A549 (cell line): ENCODE measurements around the gene UBE2C. TPM values are rescaled to one million over a fixed set of nuclear protein-coding genes. Genes with fewer than 3 reads are reported as not detected.
"Not testable (repeated sequence)": the region's sequence is repeated elsewhere in the genome, so short reads cannot be mapped to it uniquely, and the experiment has no call there.

Source experiments
- ATAC-seq, 2 experiments: fragments of 200-7000 bp in 1 of 2; fragments of >200 bp in 1 of 2; cut with Nextera tagmentation in 1 of 2; cut with Tn5 transposase in 1 of 2; 3 replicates each; pipeline versions ENCODE4 v1.8.0 to v1.9.1; 2018 to 2020; ENCODE audit warnings: mild to moderate bottlenecking in 1 of 2, moderate library complexity in 1 of 2
- CTCF ChIA-PET: fragments of 300-600 bp; sonication (Branson Sonifier 250); formaldehyde crosslinking; extraction: SDS; loops from one replicate; lab custom pipeline; 2021; ENCODE audit warnings: antibody characterized with exemption, inconsistent platforms; lab: Yijun Ruan, JAX
- POLR2A ChIA-PET: fragments of 350-600 bp; formaldehyde crosslinking; extraction: SDS; loops from one replicate; lab custom pipeline; 2021; ENCODE audit warnings: antibody characterized with exemption, inconsistent platforms; lab: Yijun Ruan, JAX
- DNase-seq, 2 experiments: peaks; one replicate each; pipeline versions ENCODE4 v3.0.0 to v3.0.0-alpha.2; 2011 to 2016; ENCODE audit warnings: low read depth in 1 of 2, low spot score in 1 of 2
- FAIRE-seq: peaks from 2 replicates; lab custom pipeline; 2011; peaks lifted over from hg19 to GRCh38; lab: Jason Lieb, UNC
- H3K27ac ChIP-seq, 2 experiments: fragments of >200 bp; sonication (Bioruptor Twin); formaldehyde crosslinking; 3 replicates each; pipeline ENCODE4 v1.5.1; 2016 to 2017
- H3K4me1 ChIP-seq: fragments of >200 bp; sonication (Bioruptor Twin); formaldehyde crosslinking; 3 replicates; pipeline ENCODE4 v1.6.1; 2016
- H3K4me2 ChIP-seq: fragments of >200 bp; sonication (Bioruptor Twin); formaldehyde crosslinking; 3 replicates; pipeline ENCODE4 v1.6.1; 2016
- H3K4me3 ChIP-seq: fragments of >200 bp; sonication (Bioruptor Twin); formaldehyde crosslinking; 3 replicates; pipeline ENCODE4 v1.5.1; 2016
- H3K9me3 ChIP-seq: fragments of >200 bp; sonication (Bioruptor Twin); formaldehyde crosslinking; 3 replicates; pipeline ENCODE4 v1.6.1; 2016
- BCL3 ChIP-seq: fragments of >200 bp; sonication (Bioruptor Twin); formaldehyde crosslinking; IDR thresholded peaks from 3 replicates; pipeline ENCODE4 v1.6.1; 2016
- CBX8 ChIP-seq: fragments of 200-600 bp; sonication (generic); IDR thresholded peaks from 2 replicates; pipeline ENCODE4 v1.6.1; 2016
- CEBPB ChIP-seq, 2 experiments: fragments of >200 bp in 1 of 2; sonication (Bioruptor Twin) in 1 of 2; formaldehyde crosslinking in 1 of 2; IDR thresholded peaks; 2 replicates each; pipeline ENCODE4 v1.6.1; 2012 to 2016
- CHD2 ChIP-seq: fragments of 150-350 bp; IDR thresholded peaks from 2 replicates; pipeline ENCODE4 v1.6.1; 2014; ENCODE audit warnings: low read length; ENCODE audit not compliant: partially characterized antibody
- CHD4 ChIP-seq: fragments of 200-600 bp; sonication (generic); IDR thresholded peaks from 2 replicates; pipeline ENCODE4 v1.6.1; 2016; ENCODE audit warnings: antibody characterized with exemption, mild to moderate bottlenecking, borderline replicate concordance
- E2F6 ChIP-seq: IDR thresholded peaks from 2 replicates; pipeline ENCODE4 v1.6.1; 2012; ENCODE audit warnings: low read depth, borderline replicate concordance
- EHMT2 ChIP-seq: fragments of 200-600 bp; sonication (generic); IDR thresholded peaks from 2 replicates; pipeline ENCODE4 v1.6.1; 2016; ENCODE audit warnings: antibody characterized with exemption, low read depth, mild to moderate bottlenecking, moderate library complexity
- FOSB ChIP-seq: fragments of 250-450 bp; sonication (Bioruptor Pico); IDR thresholded peaks from 2 replicates; pipeline ENCODE4 v1.5.0; 2020; ENCODE audit warnings: mild to moderate bottlenecking, moderate library complexity
- FOXS1 ChIP-seq: fragments of 250-450 bp; sonication (Bioruptor Pico); IDR thresholded peaks from 2 replicates; pipeline ENCODE4 v1.5.0; 2020; ENCODE audit warnings: mild to moderate bottlenecking, moderate library complexity
- HEYL ChIP-seq: fragments of 250-450 bp; sonication (Bioruptor Pico); IDR thresholded peaks from 2 replicates; pipeline ENCODE4 v1.8.0; 2021; ENCODE audit warnings: mild to moderate bottlenecking, moderate library complexity
- HOXA7 ChIP-seq: fragments of 250-450 bp; sonication (Bioruptor Pico); IDR thresholded peaks from 2 replicates; pipeline ENCODE4 v1.5.0; 2020; ENCODE audit warnings: mild to moderate bottlenecking, moderate library complexity
- HOXB13 ChIP-seq: fragments of 250-450 bp; sonication (Bioruptor Pico); IDR thresholded peaks from 2 replicates; pipeline ENCODE4 v1.5.0; 2020; ENCODE audit warnings: low read depth, mild to moderate bottlenecking, moderate library complexity
- JUNB ChIP-seq: fragments of >200 bp; sonication (Bioruptor Twin); formaldehyde crosslinking; IDR thresholded peaks from 2 replicates; pipeline ENCODE4 v1.6.1; 2016
- KDM1A ChIP-seq: fragments of 200-600 bp; sonication (generic); IDR thresholded peaks from 2 replicates; pipeline ENCODE4 v1.6.1; 2016; ENCODE audit warnings: low read depth, mild to moderate bottlenecking
- KDM5A ChIP-seq: fragments of 200-600 bp; sonication (generic); IDR thresholded peaks from 2 replicates; pipeline ENCODE4 v1.6.1; 2016; ENCODE audit warnings: antibody characterized with exemption, mild to moderate bottlenecking
- MAFK ChIP-seq: fragments of 450-650 bp; IDR thresholded peaks from 2 replicates; pipeline ENCODE4 v1.6.1; 2014; ENCODE audit not compliant: partially characterized antibody
- MAZ ChIP-seq: fragments of 150-350 bp; IDR thresholded peaks from 2 replicates; pipeline ENCODE4 v1.6.1; 2014; ENCODE audit warnings: antibody characterized with exemption, low read depth, low read length, borderline replicate concordance
- MYC ChIP-seq: IDR thresholded peaks from 2 replicates; pipeline ENCODE4 v1.6.1; 2012; ENCODE audit warnings: mild to moderate bottlenecking, inconsistent platforms, low read length, improper control_type of control experiment, borderline replicate concordance
- PHF8 ChIP-seq: fragments of 200-600 bp; sonication (generic); IDR thresholded peaks from 2 replicates; pipeline ENCODE4 v1.6.1; 2016; ENCODE audit warnings: low read depth, mild to moderate bottlenecking, antibody characterized with exemption, moderate library complexity, borderline replicate concordance
- RAD21 ChIP-seq, 2 experiments: fragments of >200 bp in 1 of 2; sonication (Bioruptor Twin) in 1 of 2; formaldehyde crosslinking in 1 of 2; IDR thresholded peaks in 1 of 2; conservative IDR thresholded peaks in 1 of 2; 2 replicates in 1 of 2; 3 replicates in 1 of 2; pipeline ENCODE4 v1.6.1; 2012 to 2018; ENCODE audit warnings: inconsistent platforms in 1 of 2
- RARB ChIP-seq: fragments of 250-450 bp; sonication (Bioruptor Pico); IDR thresholded peaks from 2 replicates; pipeline ENCODE4 v1.8.0; 2021; ENCODE audit warnings: mild to moderate bottlenecking, moderate library complexity
- RCOR1 ChIP-seq: fragments of 150-350 bp; IDR thresholded peaks from 2 replicates; pipeline ENCODE4 v1.6.1; 2014; ENCODE audit warnings: antibody characterized with exemption, low read length, low read depth
- SREBF2 ChIP-seq: fragments of 450-650 bp; IDR thresholded peaks from 2 replicates; pipeline ENCODE4 v1.6.1; 2014; ENCODE audit warnings: mild to moderate bottlenecking, moderate library complexity
- TP53 ChIP-seq: fragments of 250-450 bp; sonication (Bioruptor Pico); IDR thresholded peaks from 2 replicates; pipeline ENCODE4 v1.5.0; 2021; ENCODE audit warnings: mild to moderate bottlenecking, moderate library complexity
- ZFP36 ChIP-seq: fragments of 450-650 bp; IDR thresholded peaks from 2 replicates; pipeline ENCODE4 v1.6.1; 2014; ENCODE audit warnings: borderline replicate concordance; ENCODE audit not compliant: partially characterized antibody
- ZNF302 ChIP-seq: fragments of 250-450 bp; sonication (Bioruptor Pico); IDR thresholded peaks from 2 replicates; pipeline ENCODE4 v1.9.0; 2021; ENCODE audit warnings: inconsistent platforms, mild to moderate bottlenecking, moderate library complexity
- ZSCAN20 ChIP-seq: fragments of 250-450 bp; sonication (Bioruptor Pico); IDR thresholded peaks from 2 replicates; pipeline ENCODE4 v1.8.0; 2022; ENCODE audit warnings: mild to moderate bottlenecking, moderate library complexity
- WGBS: methylation state at CpG from one replicate; pipeline ENCODE4 v1.1.6; 2017; ENCODE audit errors: missing lambda C conversion rate; 5-methylcytosine and 5-hydroxymethylcytosine counted together
- polyA plus RNA-seq, 4 experiments: library from polyadenylated mRNA; depleted of rRNA in 3 of 4; stranded (reverse); fragments of >200 nt; fragmentation: RNase III in 1 of 4; extraction: RNeasy Plus Mini Kit Qiagen cat#74134 plus additional on column Dnase treatment in 1 of 4; gene quantifications; 2 replicates in 3 of 4; 3 replicates in 1 of 4; pipeline ENCODE4 v1.2.3, GENCODE V29; 2011 to 2017
- TF ChIP-seq, protein P1 (sequence below): fragments of 250-450 bp; sonication (Bioruptor Pico); IDR thresholded peaks from 2 replicates; pipeline ENCODE4 v1.5.0; 2020; ENCODE audit warnings: low read depth, mild to moderate bottlenecking, moderate library complexity
- TF ChIP-seq, protein P2 (sequence below): IDR thresholded peaks from 2 replicates; pipeline ENCODE4 v1.6.1; 2012

Gene UBE2C
- polyA plus RNA-seq, 2 of the 4 experiments (the other 2 are of a cell fraction), result 123 to 189 TPM

GRCh38 chr20:45828589-45828988, 16.1 kb downstream of the UBE2C start:
- H3K27ac ChIP-seq, result no peak overlapping the region
- no peak overlapping the region for H3K4me3 ChIP-seq
- no peak overlapping the region for H3K4me2 ChIP-seq
- ChIA-PET POLR2A (interaction anchor here (0.6 kb wide), 1 partner anchor 200 kb away, joined by 3 read pairs; no protein-coding TSS in a partner anchor), CTCF (interaction anchor here (0.9 to 1.3 kb wide), 2 partner anchors 10 to 57 kb away, joined by 3 read pairs; no protein-coding TSS in a partner anchor)
- peaks cover 15% of the 10 kb centered on the region for H3K4me1 ChIP-seq
- no peak for FAIRE-seq
- no peak for TF ChIP-seq CBX8
- no peak for TF ChIP-seq E2F6
- TF ChIP-seq RCOR1, result no peak
- TF ChIP-seq TP53 (CRISPR knock-in tag), result no peak
- no peak for TF ChIP-seq EHMT2
- TF ChIP-seq, protein P1, sequence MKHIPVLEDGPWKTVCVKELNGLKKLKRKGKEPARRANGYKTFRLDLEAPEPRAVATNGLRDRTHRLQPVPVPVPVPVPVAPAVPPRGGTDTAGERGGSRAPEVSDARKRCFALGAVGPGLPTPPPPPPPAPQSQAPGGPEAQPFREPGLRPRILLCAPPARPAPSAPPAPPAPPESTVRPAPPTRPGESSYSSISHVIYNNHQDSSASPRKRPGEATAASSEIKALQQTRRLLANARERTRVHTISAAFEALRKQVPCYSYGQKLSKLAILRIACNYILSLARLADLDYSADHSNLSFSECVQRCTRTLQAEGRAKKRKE (CRISPR knock-in tag), result no peak
- no peak for TF ChIP-seq RAD21 (conservative IDR thresholded peaks at IDR 0.05 in 1 of 2, IDR thresholded peaks at IDR 0.05 in 1 of 2)
- no peak for TF ChIP-seq HEYL (CRISPR knock-in tag)
- no peak for TF ChIP-seq MAFK
- no peak for TF ChIP-seq FOXS1 (CRISPR knock-in tag)
- no peak for TF ChIP-seq KDM1A
- TF ChIP-seq ZSCAN20 (CRISPR knock-in tag), result no peak
- no peak for TF ChIP-seq ZNF302 (CRISPR knock-in tag)
- TF ChIP-seq, protein P2, sequence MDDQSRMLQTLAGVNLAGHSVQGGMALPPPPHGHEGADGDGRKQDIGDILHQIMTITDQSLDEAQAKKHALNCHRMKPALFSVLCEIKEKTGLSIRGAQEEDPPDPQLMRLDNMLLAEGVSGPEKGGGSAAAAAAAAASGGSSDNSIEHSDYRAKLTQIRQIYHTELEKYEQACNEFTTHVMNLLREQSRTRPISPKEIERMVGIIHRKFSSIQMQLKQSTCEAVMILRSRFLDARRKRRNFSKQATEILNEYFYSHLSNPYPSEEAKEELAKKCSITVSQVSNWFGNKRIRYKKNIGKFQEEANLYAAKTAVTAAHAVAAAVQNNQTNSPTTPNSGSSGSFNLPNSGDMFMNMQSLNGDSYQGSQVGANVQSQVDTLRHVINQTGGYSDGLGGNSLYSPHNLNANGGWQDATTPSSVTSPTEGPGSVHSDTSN, result no peak
- TF ChIP-seq CEBPB (IDR thresholded peaks at IDR 0.05), result no peak
- no peak for TF ChIP-seq PHF8
- no peak for TF ChIP-seq CHD4
- TF ChIP-seq HOXA7 (CRISPR knock-in tag), result no peak
- no peak for TF ChIP-seq RARB
- TF ChIP-seq, all 56 proteins: peak for 0
- WGBS, result 66% methylated on average over 2 of the region's 2 CpGs
- no peaks in the 10 kb centered on the region for H3K9me3 ChIP-seq
- DNase-seq (no peak), ATAC-seq (no peak)

DNA sequence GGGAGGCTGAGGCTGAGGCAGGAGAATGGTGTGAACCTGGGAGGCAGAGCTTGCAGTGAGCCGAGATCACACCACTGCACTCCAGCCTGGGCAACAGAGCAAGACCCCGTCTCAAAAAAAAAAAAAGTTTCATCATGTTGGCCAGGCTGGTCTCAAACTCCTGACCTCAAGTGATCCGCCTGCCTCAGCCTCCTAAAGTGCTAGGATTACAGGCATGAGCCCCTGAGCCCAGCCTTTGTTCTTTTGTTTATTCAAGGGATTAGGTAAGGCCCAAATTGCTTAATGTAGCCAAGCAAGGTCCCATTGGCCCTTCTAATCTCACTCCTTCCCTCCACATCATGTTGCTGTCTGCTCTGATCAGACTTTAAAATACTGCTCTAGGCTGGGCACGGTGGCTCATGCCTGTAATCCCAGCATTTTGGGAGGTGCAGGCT, 17.2 kb downstream of the UBE2C start:
- peaks cover 19% of the 10 kb centered on the region for H3K4me1 ChIP-seq
- DNase-seq, H3K4me3 ChIP-seq, ATAC-seq, H3K4me2 ChIP-seq, POLR2A ChIA-PET, H3K9me3 ChIP-seq, H3K27ac ChIP-seq, FAIRE-seq: not testable (repeated sequence)
- CTCF ChIA-PET, result interaction anchor here (0.5 to 1.8 kb wide), 4 partner anchors 20 to 865 kb away, joined by 3 to 5 read pairs (median 4); no protein-coding TSS in a partner anchor
- 65% methylated on average over 4 of the region's 4 CpGs for WGBS

- peak overlapping the region; percentile 81; the same call in 1 of the 3 replicates for H3K4me2 ChIP-seq
- TF ChIP-seq SREBF2 (no peak), ZSCAN20 (CRISPR knock-in tag) (no peak), HOXB13 (CRISPR knock-in tag) (no peak), MYC (no peak), FOSB (CRISPR knock-in tag) (no peak), ZNF302 (CRISPR knock-in tag) (no peak), BCL3 (no peak), MAZ (no peak), JUNB (no peak), CHD2 (no peak), ZFP36 (no peak), RCOR1 (no peak), KDM1A (no peak), KDM5A (no peak)
- TF ChIP-seq, protein P1 (CRISPR knock-in tag), result no peak
These were observed 20.2 kb downstream of the UBE2C start for GRCh38 chr20:45832619-45833018.

More at GRCh38 chr20:45832619-45833018, 20.2 kb downstream of the UBE2C start:
- H3K4me3 ChIP-seq, result no peak overlapping the region
- H3K9me3 ChIP-seq, result no peaks in the 10 kb centered on the region
- no peak for DNase-seq
- ChIA-PET POLR2A (interaction anchor here (2.1 to 2.2 kb wide), 2 partner anchors 49 to 103 kb away, joined by 8 to 12 read pairs; partner anchors contain the start of genes PCIF1 and ZSWIM1), CTCF (interaction anchor here (1.0 to 1.6 kb wide), 3 partner anchors 8 to 133 kb away, joined by 3 to 4 read pairs (median 3); no protein-coding TSS in a partner anchor)
- peaks cover 17% of the 10 kb centered on the region; the same call in 2 of the 3 replicates for H3K4me1 ChIP-seq
- FAIRE-seq, result no peak
- WGBS, result 98% methylated on average over 4 of the region's 4 CpGs
- peak overlapping the region; percentile 87 to 93; a peak in 5 of 6 replicates for H3K27ac ChIP-seq
- no peak for ATAC-seq
